ENCODE results near the gene SLC25A43.
A peak's percentile ranks its signal among the peaks of the same experiment; 100 is the strongest.
"Not testable (repeated sequence)": the region's sequence is repeated elsewhere in the genome, so short reads cannot be mapped to it uniquely, and the experiment has no call there.

Gene SLC25A43

GRCh38 chrX:119482041-119482440, 82.9 kb downstream of the SLC25A43 start:
- TF ChIP-seq CTCF (IDR thresholded peaks at IDR 0.05; ENCODE audit: extremely low read depth, missing control alignments): no peak
- DNase-seq (ENCODE audit: low spot score): no peak

- peak; percentile 63 for TF ChIP-seq CTCF (IDR thresholded peaks at IDR 0.05; ENCODE audit: extremely low read depth, missing control alignments)
- peak; percentile 73 for DNase-seq (ENCODE audit: low spot score)
Measured at GRCh38 chrX:119482481-119483480, 83.6 kb downstream of the SLC25A43 start.

- TF ChIP-seq CTCF (IDR thresholded peaks at IDR 0.05; ENCODE audit: extremely low read depth, missing control alignments): no peak
- no peak for DNase-seq (ENCODE audit: low spot score)
Measured at GRCh38 chrX:119486745-119487144, 87.6 kb downstream of the SLC25A43 start.

- not testable (repeated sequence) for DNase-seq (ENCODE audit: low spot score)
Measured at GRCh38 chrX:119487766-119488165, 88.6 kb downstream of the SLC25A43 start.

GRCh38 chrX:119488749-119489148, 89.6 kb downstream of the SLC25A43 start:
- peak; percentile 28 for TF ChIP-seq CTCF (IDR thresholded peaks at IDR 0.05; ENCODE audit: extremely low read depth, missing control alignments)
- peak; percentile 45 for DNase-seq (ENCODE audit: low spot score)

- no peak for DNase-seq (ENCODE audit: low spot score)
- no peak for TF ChIP-seq CTCF (IDR thresholded peaks at IDR 0.05; ENCODE audit: extremely low read depth, missing control alignments)
Measured at GRCh38 chrX:119489212-119490074, 90.3 kb downstream of the SLC25A43 start.

- no peak for DNase-seq (ENCODE audit: low spot score)
Measured at GRCh38 chrX:119492463-119492862, 93.3 kb downstream of the SLC25A43 start.

GRCh38 chrX:119493851-119494495, 94.8 kb downstream of the SLC25A43 start:
- DNase-seq (ENCODE audit: low spot score): not testable (repeated sequence)

More at GRCh38 chrX:119492463-119492862, 93.3 kb downstream of the SLC25A43 start:
- TF ChIP-seq CTCF (IDR thresholded peaks at IDR 0.05; ENCODE audit: extremely low read depth, missing control alignments): no peak

Measured in GM20000 (cell line).